RWPE2 (cell line): ENCODE measurements around the gene ABCA13.

Experiments used
- ATAC-seq: fragments of 200-7000 bp; cut with Tn5 transposase; 3 replicates; pipeline ENCODE4 v1.9.1; 2021; ENCODE audit warnings: low read depth
- DNase-seq: peaks from one replicate; pipeline ENCODE4 v3.0.0-alpha.2; 2020; ENCODE audit warnings: low spot score
- H3K27ac ChIP-seq: fragments of 450-650 bp; 2 replicates; pipeline ENCODE4 v1.5.1; 2017; ENCODE audit warnings: mild to moderate bottlenecking; ENCODE audit not compliant: poor library complexity, severe bottlenecking
- H3K27me3 ChIP-seq: fragments of 250-450 bp; sonication (Bioruptor Pico); 2 replicates; pipeline ENCODE4 v1.5.1; 2021; ENCODE audit warnings: mild to moderate bottlenecking, moderate library complexity; ENCODE audit not compliant: insufficient read depth, poor library complexity, severe bottlenecking
- H3K36me3 ChIP-seq: fragments of 250-450 bp; sonication (Bioruptor Pico); 2 replicates; pipeline ENCODE4 v1.5.1; 2020; ENCODE audit warnings: low read depth, mild to moderate bottlenecking, moderate library complexity
- H3K4me1 ChIP-seq: fragments of 250-450 bp; sonication (Bioruptor Pico); 2 replicates; pipeline ENCODE4 v1.5.1; 2021; ENCODE audit warnings: mild to moderate bottlenecking, moderate library complexity; ENCODE audit not compliant: insufficient read depth, poor library complexity, severe bottlenecking
- H3K4me3 ChIP-seq: fragments of 250-450 bp; sonication (Bioruptor Pico); 2 replicates; pipeline ENCODE4 v1.5.1; 2021; ENCODE audit warnings: mild to moderate bottlenecking, moderate library complexity; ENCODE audit not compliant: severe bottlenecking
- H3K9me3 ChIP-seq: fragments of 250-450 bp; sonication (Bioruptor Pico); 2 replicates; pipeline ENCODE4 v1.5.1; 2021; ENCODE audit warnings: mild to moderate bottlenecking, moderate library complexity; ENCODE audit not compliant: severe bottlenecking
- CTCF ChIP-seq: fragments of 450-650 bp; IDR thresholded peaks from one replicate; pipeline ENCODE4 v1.5.1; 2017; ENCODE audit warnings: mild to moderate bottlenecking, moderate library complexity; ENCODE audit not compliant: poor library complexity, severe bottlenecking

ABCA13 gene

GRCh38 chr7:48637382-48637781 lies 466.1 kb downstream of the ABCA13 start:
- Histone ChIP-seq H3K27ac (peak overlapping the region; percentile 49), H3K9me3 (no peaks in the 10 kb centered on the region), H3K4me3 (no peak overlapping the region), H3K4me1 (peaks cover 20% of the 10 kb centered on the region), H3K36me3 (no peaks in the 10 kb centered on the region), H3K27me3 (no peaks in the 10 kb centered on the region)
- ATAC-seq (no peak), DNase-seq (no peak)
- no peak for TF ChIP-seq CTCF

GRCh38 chr7:48638041-48638440 lies 466.8 kb downstream of the ABCA13 start:
- TF ChIP-seq CTCF, result no peak
- H3K4me1 ChIP-seq, result peaks cover 20% of the 10 kb centered on the region
- no peak overlapping the region for H3K4me3 ChIP-seq
- H3K27ac ChIP-seq, result no peak overlapping the region
- H3K27me3 ChIP-seq, result no peaks in the 10 kb centered on the region
- ATAC-seq, result no peak
- H3K36me3 ChIP-seq, result no peaks in the 10 kb centered on the region
- H3K9me3 ChIP-seq, result no peaks in the 10 kb centered on the region
- DNase-seq, result no peak

GRCh38 chr7:48643431-48644013 lies 472.3 kb downstream of the ABCA13 start:
- H3K27me3 ChIP-seq, result no peaks in the 10 kb centered on the region
- no peak overlapping the region for H3K27ac ChIP-seq
- ATAC-seq, result 0 out of 3 replicates have a peak, but pooled peaks have one; percentile 54

GRCh38 chr7:48658138-48658537 lies 486.9 kb downstream of the ABCA13 start:
- ATAC-seq, result no peak
- no peaks in the 10 kb centered on the region for H3K36me3 ChIP-seq
- H3K27me3 ChIP-seq, result peaks cover 5% of the 10 kb centered on the region
- no peak for TF ChIP-seq CTCF
- H3K9me3 ChIP-seq, result no peaks in the 10 kb centered on the region
- H3K27ac ChIP-seq, result no peak overlapping the region
- no peak overlapping the region for H3K4me3 ChIP-seq
- H3K4me1 ChIP-seq, result no peaks in the 10 kb centered on the region
- DNase-seq, result no peak

More at GRCh38 chr7:48643431-48644013, 472.3 kb downstream of the ABCA13 start:
- Histone ChIP-seq H3K36me3 (no peaks in the 10 kb centered on the region), H3K9me3 (no peaks in the 10 kb centered on the region), H3K4me1 (no peaks in the 10 kb centered on the region), H3K4me3 (no peak overlapping the region)
- no peak for TF ChIP-seq CTCF
- no peak for DNase-seq

- Histone ChIP-seq H3K27ac (no peak overlapping the region), H3K36me3 (no peaks in the 10 kb centered on the region), H3K27me3 (peaks cover 5% of the 10 kb centered on the region), H3K4me1 (no peaks in the 10 kb centered on the region), H3K4me3 (no peak overlapping the region), H3K9me3 (no peaks in the 10 kb centered on the region)
- DNase-seq, result no peak
- no peak for TF ChIP-seq CTCF
- ATAC-seq, result no peak
Observed at GRCh38 chr7:48660306-48660870, 489.1 kb downstream of the ABCA13 start.
